CD14-positive monocyte (primary cell): ENCODE results near the gene HTR2B. TPM values are rescaled to one million over a fixed set of nuclear protein-coding genes. Genes with fewer than 3 reads are reported as not detected.

ENCODE experiments used
- DNase-seq, 3 donors: peaks; one replicate each; pipeline ENCODE4 v3.0.0-alpha.2; 2011 to 2022
- H2AFZ ChIP-seq: 2 replicates; pipeline ENCODE4 v1.6.0; 2012; ENCODE audit warnings: mild to moderate bottlenecking, low read depth, low read length, inconsistent platforms; ENCODE audit not compliant: insufficient read depth, poor library complexity, severe bottlenecking
- H3K27ac ChIP-seq, 2 donors: 1 replicate in 1 of 2; 2 replicates in 1 of 2; pipeline ENCODE4 v1.5.1; 2012 to 2013; ENCODE audit warnings: low read length in 2 of 2, control low read depth in 1 of 2, inconsistent platforms in 1 of 2, low read depth in 1 of 2, mild to moderate bottlenecking in 1 of 2
- H3K27me3 ChIP-seq, 2 donors: one replicate each; pipeline versions ENCODE4 v1.6.0 to v1.6.1; 2011 to 2013; ENCODE audit warnings: low read length in 2 of 2; ENCODE audit not compliant: control insufficient read depth in 2 of 2, insufficient read depth in 2 of 2
- H3K36me3 ChIP-seq, 2 donors: replicated peaks in 1 of 2; 1 replicate in 1 of 2; 2 replicates in 1 of 2; pipeline versions ENCODE4 v1.5.1 to v1.6.1; 2012 to 2013; ENCODE audit warnings: low read length in 2 of 2, control low read depth in 1 of 2, inconsistent platforms in 1 of 2, mild to moderate bottlenecking in 1 of 2; ENCODE audit not compliant: insufficient read depth in 2 of 2, control insufficient read depth in 1 of 2
- H3K4me1 ChIP-seq, 2 donors: 1 replicate in 1 of 2; 2 replicates in 1 of 2; pipeline versions ENCODE4 v1.5.1 to v1.6.1; 2012 to 2013; ENCODE audit warnings: low read length in 2 of 2, control low read depth in 1 of 2, inconsistent platforms in 1 of 2, mild to moderate bottlenecking in 1 of 2, moderate library complexity in 1 of 2; ENCODE audit not compliant: insufficient read depth in 2 of 2, control insufficient read depth in 1 of 2
- H3K4me2 ChIP-seq: replicated peaks from 2 replicates; pipeline ENCODE3; 2012; ENCODE audit warnings: low read length, moderate library complexity, mild to moderate bottlenecking; ENCODE audit not compliant: poor library complexity, severe bottlenecking; ENCODE audit errors: extremely low read depth
- H3K4me3 ChIP-seq, 3 experiments: fragments of 200-600 bp in 1 of 3; sonication (generic) in 1 of 3; replicated peaks in 1 of 3; 1 replicate in 2 of 3; 2 replicates in 1 of 3; pipeline ENCODE4 v1.5.1; 2011 to 2013; ENCODE audit warnings: low read length in 3 of 3, mild to moderate bottlenecking in 3 of 3, control low read depth in 2 of 3, low read depth in 2 of 3, inconsistent platforms in 1 of 3, moderate library complexity in 1 of 3
- H3K79me2 ChIP-seq: 2 replicates; pipeline ENCODE4 v1.6.0; 2012; ENCODE audit warnings: mild to moderate bottlenecking, control low read depth, inconsistent platforms, low read length, moderate library complexity; ENCODE audit not compliant: insufficient read depth
- H3K9ac ChIP-seq: 2 replicates; pipeline ENCODE4 v1.6.0; 2017; ENCODE audit warnings: low read length, mild to moderate bottlenecking; ENCODE audit not compliant: insufficient read depth, poor library complexity, severe bottlenecking
- H3K9me3 ChIP-seq, 2 donors: replicated peaks in 1 of 2; 1 replicate in 1 of 2; 2 replicates in 1 of 2; pipeline versions ENCODE4 v1.5.1 to v1.6.1; 2012 to 2013; ENCODE audit warnings: low read length in 2 of 2, control low read depth in 1 of 2; ENCODE audit not compliant: control insufficient read depth in 1 of 2, insufficient read depth in 1 of 2
- H4K20me1 ChIP-seq: 2 replicates; pipeline ENCODE4 v1.6.0; 2012; ENCODE audit warnings: mild to moderate bottlenecking, low read length, control low read depth, moderate library complexity; ENCODE audit not compliant: insufficient read depth
- H3K27ac Mint-ChIP-seq, 7 donors: one replicate each; pipeline ENCODE4 v1.8.0; 2020; ENCODE audit warnings: mild to moderate bottlenecking in 7 of 7, mixed read lengths in 7 of 7, moderate library complexity in 6 of 7, inconsistent platforms in 2 of 7
- H3K27me3 Mint-ChIP-seq, 3 donors: one replicate each; pipeline ENCODE4 v1.8.0; 2021 to 2022; ENCODE audit warnings: low read depth in 3 of 3, mild to moderate bottlenecking in 3 of 3, mixed read lengths in 3 of 3, moderate library complexity in 3 of 3, inconsistent platforms in 1 of 3
- H3K36me3 Mint-ChIP-seq, 2 donors: one replicate each; pipeline ENCODE4 v1.8.0; 2020; ENCODE audit warnings: mixed read lengths in 2 of 2, inconsistent platforms in 1 of 2, mild to moderate bottlenecking in 1 of 2
- H3K4me1 Mint-ChIP-seq: one replicate; pipeline ENCODE4 v1.8.0; 2020; ENCODE audit warnings: mild to moderate bottlenecking, mixed read lengths
- H3K4me3 Mint-ChIP-seq, 2 donors: one replicate each; pipeline ENCODE4 v1.8.0; 2020; ENCODE audit warnings: mild to moderate bottlenecking in 2 of 2, mixed read lengths in 2 of 2, moderate library complexity in 1 of 2
- H3K9me3 Mint-ChIP-seq, 7 donors: one replicate each; pipeline ENCODE4 v1.8.0; 2020 to 2022; ENCODE audit warnings: mixed read lengths in 7 of 7, mild to moderate bottlenecking in 6 of 7, moderate library complexity in 6 of 7, inconsistent platforms in 2 of 7
- CTCF ChIP-seq: fragments of 200-600 bp; IDR thresholded peaks from one replicate; pipeline ENCODE4 v1.8.0; 2022; ENCODE audit warnings: antibody characterized with exemption, mild to moderate bottlenecking
- WGBS: methylation state at CpG from one replicate; pipeline ENCODE4 v1.1.5; 2013; ENCODE audit warnings: missing lambda C conversion rate; ENCODE audit not compliant: insufficient coverage; 5-methylcytosine and 5-hydroxymethylcytosine counted together
- intact Hi-C, 2 donors: fragments of 100-400 bp; cut with micrococcal nuclease; formaldehyde crosslinking; loops; one replicate each; pipeline versions ENCODE4 v1.15.0 to v1.15.1; 2023
- polyA plus RNA-seq, 3 donors: library from polyadenylated mRNA; depleted of rRNA in 1 of 3; unstranded in 2 of 3; stranded (reverse) in 1 of 3; fragments of 300-500 nt in 2 of 3; fragments of >200 nt in 1 of 3; fragmentation: Illumina TruSeq in 2 of 3; gene quantifications; 1 replicate in 2 of 3; 2 replicates in 1 of 3; pipeline ENCODE4 v1.2.3, GENCODE V29; 2012 to 2021

The HTR2B gene
- polyA plus RNA-seq, 3 donors: not detected

DNA sequence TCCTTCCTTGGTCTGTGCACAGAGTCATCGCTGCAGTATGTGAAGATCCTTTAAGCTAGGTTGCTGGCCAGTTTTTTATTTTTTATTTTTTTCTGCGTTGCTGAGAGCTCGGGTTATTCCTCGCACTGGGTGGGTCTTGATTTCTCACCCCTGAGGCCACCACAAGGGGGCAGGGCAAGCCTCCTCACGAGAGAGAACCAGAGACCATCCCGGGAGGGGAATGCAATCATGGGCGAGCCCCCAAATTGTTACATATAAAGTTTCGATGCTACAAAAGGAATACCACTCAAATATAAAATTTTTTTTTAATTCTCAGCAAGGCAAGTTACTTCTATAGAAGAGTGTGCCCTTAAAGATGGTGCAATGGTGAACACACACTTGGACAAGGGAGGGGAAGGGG is 24.9 kb downstream of the HTR2B start:
- Histone ChIP-seq H3K4me1 (no peaks in the 10 kb centered on the region), H4K20me1 (no peaks in the 10 kb centered on the region), H3K36me3 (peaks cover 49 to 82% of the 10 kb centered on the region in 2 donors), H3K4me2 (no peak overlapping the region), H3K4me3 (no peak overlapping the region), H3K9me3 (peaks cover 15% of the 10 kb centered on the region in 2 donors), H3K79me2 (no peaks in the 10 kb centered on the region), H3K27ac (no peak overlapping the region), H2AFZ (no peak overlapping the region), H3K9ac (no peak overlapping the region), H3K27me3 (no peaks in the 10 kb centered on the region)
- H3K27me3 Mint-ChIP-seq: peaks cover 0 to 2% (median 0%) of the 10 kb centered on the region in 3 donors
- no peaks in the 10 kb centered on the region for H3K4me1 Mint-ChIP-seq
- no peak for DNase-seq
- peaks cover 20 to 29% (median 24%) of the 10 kb centered on the region in 7 donors for H3K9me3 Mint-ChIP-seq
- peaks cover 60 to 73% of the 10 kb centered on the region in 2 donors for H3K36me3 Mint-ChIP-seq
- intact Hi-C loops: loop anchor here (5.0 to 10.0 kb wide), 2 partner anchors 352 to 355 kb away; no protein-coding TSS in a partner anchor
- H3K4me3 Mint-ChIP-seq: no peak overlapping the region
- 95% methylated on average over 4 of the region's 8 CpGs for WGBS
- H3K27ac Mint-ChIP-seq: no peak overlapping the region
- no peak for TF ChIP-seq CTCF

- Mint-ChIP-seq H3K36me3 (peaks cover 87 to 96% of the 10 kb centered on the region in 2 donors), H3K9me3 (peaks cover 16 to 24% (median 20%) of the 10 kb centered on the region in 7 donors)
These were observed 30.0 kb downstream of the HTR2B start for GRCh38 chr2:231094736-231095346.

More at GRCh38 chr2:231094736-231095346, 30.0 kb downstream of the HTR2B start:
- no peaks in the 10 kb centered on the region for H4K20me1 ChIP-seq
- peaks cover 12 to 13% of the 10 kb centered on the region in 2 donors for H3K9me3 ChIP-seq
- H2AFZ ChIP-seq: no peak overlapping the region
- TF ChIP-seq CTCF: no peak
- peaks cover 57 to 100% of the 10 kb centered on the region in 2 donors for H3K36me3 ChIP-seq
- H3K27ac ChIP-seq: no peak overlapping the region
- H3K9ac ChIP-seq: no peak overlapping the region
- H3K27me3 Mint-ChIP-seq: peaks cover 0 to 2% (median 0%) of the 10 kb centered on the region in 3 donors
- intact Hi-C loops: no loop called here
- 100% methylated on average over 1 of the region's 4 CpGs for WGBS
- H3K4me2 ChIP-seq: no peak overlapping the region
- no peaks in the 10 kb centered on the region for H3K4me1 ChIP-seq
- no peak for DNase-seq
- no peak overlapping the region for H3K4me3 ChIP-seq
- no peaks in the 10 kb centered on the region for H3K4me1 Mint-ChIP-seq
- no peaks in the 10 kb centered on the region for H3K27me3 ChIP-seq
- no peak overlapping the region for H3K4me3 Mint-ChIP-seq
- no peak overlapping the region for H3K27ac Mint-ChIP-seq
- H3K79me2 ChIP-seq: no peaks in the 10 kb centered on the region
